ENCODE measurements around the gene ITPR1.

Gene ITPR1

DNA sequence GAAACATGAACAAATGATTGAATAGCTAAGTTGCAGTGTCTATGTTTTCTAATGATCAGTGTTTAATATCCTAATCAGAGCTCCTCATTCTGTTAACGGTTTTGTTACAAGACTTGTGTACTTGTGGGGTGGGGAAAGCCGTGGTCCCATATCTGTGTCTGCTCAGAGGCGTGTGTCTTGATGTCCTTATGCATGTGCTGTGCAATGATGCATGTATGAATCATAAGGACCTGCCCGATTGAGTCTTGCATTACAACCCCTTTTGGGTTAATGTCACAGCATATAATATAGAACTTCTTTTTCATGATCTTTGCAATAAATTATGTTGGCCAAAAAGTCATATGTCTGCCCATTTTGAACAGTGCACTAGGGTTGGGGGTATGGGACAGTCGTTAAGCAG lies 233.4 kb downstream of the ITPR1 start:
- Histone ChIP-seq H3K27me3 (ENCODE audit: control insufficient read depth, insufficient read depth, low read length) (no peaks in the 10 kb centered on the region), H3K4me1 (ENCODE audit: control insufficient read depth, insufficient read depth, low read length) (no peaks in the 10 kb centered on the region), H3K36me3 (ENCODE audit: control insufficient read depth, insufficient read depth, low read length) (no peaks in the 10 kb centered on the region), H3K4me3 (ENCODE audit: low read depth, low read length) (no peak overlapping the region), H3K9me3 (ENCODE audit: control insufficient read depth, insufficient read depth, low read length) (no peaks in the 10 kb centered on the region), H3K9ac (ENCODE audit: low read depth, low read length) (no peak overlapping the region)

DNA sequence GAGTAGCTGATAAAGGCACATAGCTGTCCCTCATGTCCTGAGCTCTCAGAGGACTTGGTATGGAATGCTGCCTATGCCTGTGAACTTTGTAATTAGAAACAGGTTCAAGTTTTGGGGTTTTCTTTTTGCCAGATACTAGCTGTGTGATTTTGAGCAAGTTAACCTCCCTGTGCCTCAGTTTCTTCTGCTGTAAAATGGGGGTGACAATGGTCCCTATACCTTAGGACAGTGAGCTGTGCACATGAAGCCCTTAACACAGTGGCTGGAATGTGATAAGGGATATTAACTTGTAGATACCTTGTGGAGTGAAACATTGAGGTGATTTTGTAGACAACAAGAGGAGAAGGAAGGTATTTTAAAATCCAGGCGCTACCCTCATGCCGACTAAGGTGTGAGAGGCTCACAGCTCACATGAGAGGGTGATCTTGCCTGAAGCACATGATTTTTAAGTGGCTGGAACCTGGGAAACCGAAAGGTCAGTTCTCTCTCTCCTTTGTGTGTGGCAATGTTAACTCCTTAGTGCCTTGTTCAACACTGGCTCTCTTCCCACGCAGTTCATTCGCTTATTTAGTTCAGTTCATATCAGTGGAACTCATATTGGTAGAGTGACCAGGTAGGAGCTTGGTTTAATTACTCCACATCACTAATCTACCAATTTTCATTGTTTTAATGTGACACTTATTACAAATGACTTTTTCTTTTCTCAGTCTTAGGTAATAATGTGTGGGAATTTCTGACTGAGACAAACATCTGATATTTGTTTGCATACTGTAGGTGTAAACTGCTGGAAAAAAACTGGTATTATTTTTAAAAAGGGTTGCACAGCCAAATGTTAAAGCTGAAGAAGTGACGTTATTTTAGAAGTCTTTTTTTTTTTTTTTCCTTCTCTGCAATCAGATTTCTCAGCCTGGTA lies 236.2 kb downstream of the ITPR1 start:
- Histone ChIP-seq H3K4me1 (ENCODE audit: control insufficient read depth, insufficient read depth, low read length) (peaks cover 4% of the 10 kb centered on the region), H3K4me3 (ENCODE audit: low read depth, low read length) (no peak overlapping the region), H3K9ac (ENCODE audit: low read depth, low read length) (no peak overlapping the region), H3K36me3 (ENCODE audit: control insufficient read depth, insufficient read depth, low read length) (no peaks in the 10 kb centered on the region), H3K27me3 (ENCODE audit: control insufficient read depth, insufficient read depth, low read length) (no peaks in the 10 kb centered on the region), H3K9me3 (ENCODE audit: control insufficient read depth, insufficient read depth, low read length) (no peaks in the 10 kb centered on the region)

DNA sequence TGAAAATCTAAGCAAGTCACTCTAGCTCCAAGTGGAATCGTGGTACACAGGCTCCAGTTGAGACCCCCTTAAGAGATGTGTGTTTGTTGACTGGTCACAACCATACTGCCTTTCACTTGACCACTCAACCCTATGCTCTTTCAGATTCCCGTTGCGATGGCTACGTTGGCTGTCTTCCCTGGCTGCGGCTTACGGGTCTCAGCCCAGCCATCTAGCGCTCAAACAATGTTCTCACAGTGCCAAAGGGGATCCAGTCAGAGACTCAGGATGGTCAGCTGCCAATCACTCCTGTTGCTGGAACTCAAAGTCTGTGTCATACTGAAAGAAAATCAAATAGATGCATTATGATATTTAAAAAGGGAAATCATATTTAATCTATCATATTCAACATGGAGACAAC lies 237.6 kb downstream of the ITPR1 start:
- no peak overlapping the region for H3K9ac ChIP-seq (ENCODE audit: low read depth, low read length)
- H3K4me1 ChIP-seq (ENCODE audit: control insufficient read depth, insufficient read depth, low read length): peaks cover 4% of the 10 kb centered on the region
- no peaks in the 10 kb centered on the region for H3K27me3 ChIP-seq (ENCODE audit: control insufficient read depth, insufficient read depth, low read length)
- no peak overlapping the region for H3K4me3 ChIP-seq (ENCODE audit: low read depth, low read length)
- H3K36me3 ChIP-seq (ENCODE audit: control insufficient read depth, insufficient read depth, low read length): no peaks in the 10 kb centered on the region
- no peaks in the 10 kb centered on the region for H3K9me3 ChIP-seq (ENCODE audit: control insufficient read depth, insufficient read depth, low read length)

DNA sequence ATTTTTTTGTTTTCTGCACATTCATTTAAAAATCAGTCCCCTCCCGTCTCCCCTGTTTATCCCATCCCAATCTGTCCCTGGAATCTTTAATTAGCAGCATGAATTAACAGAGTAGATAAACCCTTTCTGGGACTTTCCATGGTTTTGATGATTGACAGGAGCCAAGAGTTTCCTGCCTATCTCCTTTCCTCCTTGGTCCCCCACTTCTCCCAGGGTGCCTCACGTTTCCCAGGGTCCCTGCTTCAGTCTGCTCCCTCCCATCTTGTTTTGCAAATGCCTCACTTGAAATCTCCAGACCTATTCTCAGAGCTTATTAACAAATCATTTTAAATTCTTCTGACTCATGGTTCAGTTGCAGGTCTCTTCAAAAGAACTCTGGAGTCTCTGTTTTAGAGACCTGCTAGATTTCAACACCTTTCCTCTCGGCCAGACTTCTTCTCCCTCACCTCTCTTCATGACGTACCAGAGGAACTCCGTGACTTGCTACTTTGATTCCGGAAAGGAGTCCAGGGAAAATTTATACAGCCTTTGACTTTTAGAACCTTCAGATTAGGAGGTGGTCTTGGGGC lies 238.5 kb downstream of the ITPR1 start:
- Histone ChIP-seq H3K27me3 (ENCODE audit: control insufficient read depth, insufficient read depth, low read length) (no peaks in the 10 kb centered on the region), H3K4me1 (ENCODE audit: control insufficient read depth, insufficient read depth, low read length) (peaks cover 4% of the 10 kb centered on the region), H3K9me3 (ENCODE audit: control insufficient read depth, insufficient read depth, low read length) (no peaks in the 10 kb centered on the region), H3K4me3 (ENCODE audit: low read depth, low read length) (no peak overlapping the region), H3K36me3 (ENCODE audit: control insufficient read depth, insufficient read depth, low read length) (no peaks in the 10 kb centered on the region), H3K9ac (ENCODE audit: low read depth, low read length) (no peak overlapping the region)

DNA sequence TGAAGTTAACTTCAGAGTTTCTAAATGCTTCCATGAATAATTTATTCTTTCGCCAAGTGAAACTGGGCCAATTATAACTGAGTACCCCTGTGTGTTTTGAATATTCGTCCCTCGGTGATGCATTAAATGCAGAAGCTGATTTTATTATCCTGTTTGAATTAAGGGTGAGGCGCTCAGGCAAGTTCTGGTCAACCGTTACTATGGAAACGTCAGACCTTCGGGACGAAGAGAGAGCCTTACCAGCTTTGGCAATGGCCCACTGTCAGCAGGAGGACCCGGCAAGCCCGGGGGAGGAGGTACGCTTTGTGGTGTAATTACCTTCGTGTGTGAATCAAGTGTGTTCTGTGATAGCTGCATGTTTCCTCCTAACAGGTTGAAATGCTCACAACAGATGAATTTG lies 239.8 kb downstream of the ITPR1 start:
- Histone ChIP-seq H3K36me3 (ENCODE audit: control insufficient read depth, insufficient read depth, low read length) (no peaks in the 10 kb centered on the region), H3K27me3 (ENCODE audit: control insufficient read depth, insufficient read depth, low read length) (no peaks in the 10 kb centered on the region), H3K4me3 (ENCODE audit: low read depth, low read length) (no peak overlapping the region), H3K9ac (ENCODE audit: low read depth, low read length) (no peak overlapping the region), H3K4me1 (ENCODE audit: control insufficient read depth, insufficient read depth, low read length) (peaks cover 4% of the 10 kb centered on the region), H3K9me3 (ENCODE audit: control insufficient read depth, insufficient read depth, low read length) (no peaks in the 10 kb centered on the region)

DNA sequence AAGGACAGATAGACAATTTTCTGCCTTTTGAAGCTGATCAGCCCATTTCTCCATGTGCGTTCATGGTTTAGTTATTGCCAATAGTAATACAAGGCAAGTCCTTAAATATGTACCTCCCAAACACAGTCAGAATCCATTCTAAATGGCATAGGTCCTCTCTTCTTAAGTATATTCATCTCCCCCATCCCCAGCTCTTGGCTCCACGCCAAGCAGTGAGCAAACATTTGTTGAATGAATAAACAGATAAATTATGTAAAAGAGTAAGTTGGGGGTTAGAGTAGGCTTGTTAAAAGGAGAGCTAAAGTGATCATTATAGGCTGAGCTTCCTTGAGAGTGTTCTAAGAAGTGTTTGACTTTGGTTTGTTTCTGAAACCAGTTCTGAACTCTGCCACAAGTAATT lies 241.3 kb downstream of the ITPR1 start:
- H3K9ac ChIP-seq (ENCODE audit: low read depth, low read length): no peak overlapping the region
- H3K4me1 ChIP-seq (ENCODE audit: control insufficient read depth, insufficient read depth, low read length): peaks cover 4% of the 10 kb centered on the region
- no peaks in the 10 kb centered on the region for H3K36me3 ChIP-seq (ENCODE audit: control insufficient read depth, insufficient read depth, low read length)
- H3K4me3 ChIP-seq (ENCODE audit: low read depth, low read length): no peak overlapping the region
- no peaks in the 10 kb centered on the region for H3K9me3 ChIP-seq (ENCODE audit: control insufficient read depth, insufficient read depth, low read length)
- no peaks in the 10 kb centered on the region for H3K27me3 ChIP-seq (ENCODE audit: control insufficient read depth, insufficient read depth, low read length)

GRCh38 chr3:4735243-4735642 lies 242.1 kb downstream of the ITPR1 start:
- Histone ChIP-seq H3K27me3 (ENCODE audit: control insufficient read depth, insufficient read depth, low read length) (no peaks in the 10 kb centered on the region), H3K9ac (ENCODE audit: low read depth, low read length) (no peak overlapping the region), H3K36me3 (ENCODE audit: control insufficient read depth, insufficient read depth, low read length) (no peaks in the 10 kb centered on the region), H3K9me3 (ENCODE audit: control insufficient read depth, insufficient read depth, low read length) (no peaks in the 10 kb centered on the region), H3K4me1 (ENCODE audit: control insufficient read depth, insufficient read depth, low read length) (peaks cover 4% of the 10 kb centered on the region), H3K4me3 (ENCODE audit: low read depth, low read length) (no peak overlapping the region)

- Histone ChIP-seq H3K9me3 (ENCODE audit: control insufficient read depth, insufficient read depth, low read length) (no peaks in the 10 kb centered on the region), H3K27me3 (ENCODE audit: control insufficient read depth, insufficient read depth, low read length) (no peaks in the 10 kb centered on the region), H3K4me1 (ENCODE audit: control insufficient read depth, insufficient read depth, low read length) (peaks cover 4% of the 10 kb centered on the region), H3K9ac (ENCODE audit: low read depth, low read length) (no peak overlapping the region), H3K36me3 (ENCODE audit: control insufficient read depth, insufficient read depth, low read length) (no peaks in the 10 kb centered on the region), H3K4me3 (ENCODE audit: low read depth, low read length) (no peak overlapping the region)
These were observed 243.2 kb downstream of the ITPR1 start for GRCh38 chr3:4736284-4736861.

DNA sequence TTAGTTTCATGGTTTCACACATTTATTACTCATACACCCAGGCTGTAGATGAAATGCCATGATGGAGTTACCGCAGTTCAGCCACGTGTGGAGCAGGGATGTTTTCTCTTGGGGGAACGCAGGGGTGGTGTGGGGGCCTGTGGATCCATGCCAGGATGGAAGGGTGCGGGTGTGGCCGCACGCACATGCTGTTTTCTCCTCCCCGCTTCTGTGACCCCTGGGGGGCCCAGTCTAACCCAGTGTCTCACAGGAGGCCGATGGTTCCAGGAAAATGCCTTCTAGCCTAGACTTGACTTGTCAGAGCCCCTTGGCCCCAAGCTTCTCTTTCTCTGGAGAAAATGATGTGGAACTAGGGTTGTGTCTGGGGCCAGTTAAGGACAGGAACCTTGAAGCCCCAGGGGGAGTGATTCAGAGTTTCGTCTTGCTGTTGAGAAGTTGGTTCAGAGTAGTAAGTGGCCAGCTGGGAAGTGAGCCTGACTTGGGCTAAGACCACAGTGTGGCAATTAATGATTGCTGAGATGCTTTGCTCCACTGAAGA lies 245.7 kb downstream of the ITPR1 start:
- Histone ChIP-seq H3K27me3 (ENCODE audit: control insufficient read depth, insufficient read depth, low read length) (no peaks in the 10 kb centered on the region), H3K36me3 (ENCODE audit: control insufficient read depth, insufficient read depth, low read length) (no peaks in the 10 kb centered on the region), H3K4me1 (ENCODE audit: control insufficient read depth, insufficient read depth, low read length) (no peaks in the 10 kb centered on the region), H3K4me3 (ENCODE audit: low read depth, low read length) (no peak overlapping the region), H3K9me3 (ENCODE audit: control insufficient read depth, insufficient read depth, low read length) (no peaks in the 10 kb centered on the region), H3K9ac (ENCODE audit: low read depth, low read length) (no peak overlapping the region)

DNA sequence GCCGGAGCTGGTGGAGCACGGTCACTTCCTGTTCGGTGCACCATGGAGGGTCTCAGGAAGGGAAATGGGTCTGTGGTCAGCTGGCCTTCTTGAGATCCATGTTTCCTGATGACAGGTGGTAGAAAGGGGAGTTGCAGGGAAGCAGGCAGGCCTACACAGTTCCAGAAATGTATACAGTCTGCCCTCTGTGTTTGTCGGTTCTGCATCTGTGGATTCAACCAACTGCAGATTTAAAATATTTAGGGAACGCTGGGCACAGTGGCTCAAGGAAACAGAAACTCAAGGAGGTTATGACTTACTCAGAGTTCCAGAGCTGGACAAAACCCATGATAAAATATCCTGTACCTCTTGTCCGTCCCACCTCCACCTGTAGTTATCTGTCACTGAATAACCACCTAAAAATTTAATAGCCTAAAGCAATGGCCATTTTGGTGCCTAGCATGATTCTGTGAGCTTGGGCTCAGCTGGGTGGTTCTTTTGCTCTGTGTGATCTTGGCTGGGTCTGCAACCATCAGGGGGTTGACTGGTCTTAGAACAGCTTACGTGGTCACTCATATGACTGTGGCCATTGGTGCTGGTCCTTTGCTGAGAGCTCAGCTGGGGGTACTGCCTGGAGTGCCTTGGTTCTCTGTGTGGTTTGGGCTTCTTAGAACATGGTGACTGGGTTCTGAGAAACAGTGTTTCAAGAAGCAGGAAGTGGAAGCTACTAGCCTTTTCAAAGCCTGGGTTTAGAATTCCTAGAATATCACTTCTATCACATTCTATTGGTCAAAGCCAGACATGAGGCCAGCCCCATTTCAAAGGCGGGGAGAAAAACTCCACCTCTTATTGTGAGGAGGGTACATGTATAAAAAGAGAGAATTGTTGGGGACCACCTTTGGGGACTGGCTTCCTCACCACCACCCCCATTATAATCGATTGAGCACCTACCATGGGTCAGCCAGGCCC lies 246.4 kb downstream of the ITPR1 start:
- no peak overlapping the region for H3K4me3 ChIP-seq (ENCODE audit: low read depth, low read length)
- no peaks in the 10 kb centered on the region for H3K4me1 ChIP-seq (ENCODE audit: control insufficient read depth, insufficient read depth, low read length)
- no peaks in the 10 kb centered on the region for H3K27me3 ChIP-seq (ENCODE audit: control insufficient read depth, insufficient read depth, low read length)
- no peaks in the 10 kb centered on the region for H3K36me3 ChIP-seq (ENCODE audit: control insufficient read depth, insufficient read depth, low read length)
- no peak overlapping the region for H3K9ac ChIP-seq (ENCODE audit: low read depth, low read length)
- H3K9me3 ChIP-seq (ENCODE audit: control insufficient read depth, insufficient read depth, low read length): no peaks in the 10 kb centered on the region

GRCh38 chr3:4740397-4741105 lies 247.4 kb downstream of the ITPR1 start:
- Histone ChIP-seq H3K36me3 (ENCODE audit: control insufficient read depth, insufficient read depth, low read length) (no peaks in the 10 kb centered on the region), H3K9me3 (ENCODE audit: control insufficient read depth, insufficient read depth, low read length) (no peaks in the 10 kb centered on the region), H3K4me1 (ENCODE audit: control insufficient read depth, insufficient read depth, low read length) (no peaks in the 10 kb centered on the region), H3K9ac (ENCODE audit: low read depth, low read length) (no peak overlapping the region), H3K4me3 (ENCODE audit: low read depth, low read length) (no peak overlapping the region), H3K27me3 (ENCODE audit: control insufficient read depth, insufficient read depth, low read length) (no peaks in the 10 kb centered on the region)

Data from iPS-15b (cell line).